Measurements from ENCODE around the gene TTLL8.

DNA sequence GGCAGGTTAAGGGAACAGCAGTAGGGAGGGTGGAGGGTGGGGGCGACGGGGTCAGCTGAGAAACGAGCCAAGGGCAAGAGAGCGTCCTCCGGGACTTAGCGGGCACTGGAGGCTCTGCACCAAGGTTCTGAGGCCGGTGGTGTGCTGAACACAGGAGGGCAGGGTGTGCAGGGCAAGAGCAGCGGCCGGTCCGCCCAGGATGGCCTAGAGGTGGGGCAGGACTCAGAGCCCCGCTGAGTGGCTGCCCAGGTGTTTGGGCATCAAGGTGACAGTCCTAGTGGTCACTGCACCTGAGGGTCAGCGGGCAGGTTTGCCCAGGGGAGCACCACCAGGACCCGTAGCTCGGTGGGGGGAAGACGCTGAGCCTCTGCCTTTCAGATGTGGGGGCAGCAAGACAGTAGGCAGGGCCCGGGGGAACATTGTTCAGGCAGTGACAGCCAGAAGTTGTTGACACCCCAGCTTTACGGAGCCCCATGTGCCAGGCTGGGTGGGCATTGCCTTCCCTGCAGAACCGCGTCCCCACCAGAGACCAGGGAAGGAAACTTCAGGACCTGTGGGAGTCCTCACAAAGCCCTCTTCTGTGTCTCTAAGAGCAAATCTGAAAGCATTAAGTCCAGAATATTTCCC lies 4.5 kb upstream of the TTLL8 start:
- TF ChIP-seq, protein P1, sequence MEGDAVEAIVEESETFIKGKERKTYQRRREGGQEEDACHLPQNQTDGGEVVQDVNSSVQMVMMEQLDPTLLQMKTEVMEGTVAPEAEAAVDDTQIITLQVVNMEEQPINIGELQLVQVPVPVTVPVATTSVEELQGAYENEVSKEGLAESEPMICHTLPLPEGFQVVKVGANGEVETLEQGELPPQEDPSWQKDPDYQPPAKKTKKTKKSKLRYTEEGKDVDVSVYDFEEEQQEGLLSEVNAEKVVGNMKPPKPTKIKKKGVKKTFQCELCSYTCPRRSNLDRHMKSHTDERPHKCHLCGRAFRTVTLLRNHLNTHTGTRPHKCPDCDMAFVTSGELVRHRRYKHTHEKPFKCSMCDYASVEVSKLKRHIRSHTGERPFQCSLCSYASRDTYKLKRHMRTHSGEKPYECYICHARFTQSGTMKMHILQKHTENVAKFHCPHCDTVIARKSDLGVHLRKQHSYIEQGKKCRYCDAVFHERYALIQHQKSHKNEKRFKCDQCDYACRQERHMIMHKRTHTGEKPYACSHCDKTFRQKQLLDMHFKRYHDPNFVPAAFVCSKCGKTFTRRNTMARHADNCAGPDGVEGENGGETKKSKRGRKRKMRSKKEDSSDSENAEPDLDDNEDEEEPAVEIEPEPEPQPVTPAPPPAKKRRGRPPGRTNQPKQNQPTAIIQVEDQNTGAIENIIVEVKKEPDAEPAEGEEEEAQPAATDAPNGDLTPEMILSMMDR (IDR thresholded peaks at IDR 0.05): no peak
- no peak for TF ChIP-seq POLR2A (IDR thresholded peaks at IDR 0.05)
